Glomerular visceral epithelial cell (primary cell): ENCODE measurements around the gene TRIM66.

Experiments
- DNase-seq: peaks from one replicate; pipeline ENCODE4 v3.0.0-alpha.2; 2016; ENCODE audit errors: extremely low spot score

Gene TRIM66

DNA sequence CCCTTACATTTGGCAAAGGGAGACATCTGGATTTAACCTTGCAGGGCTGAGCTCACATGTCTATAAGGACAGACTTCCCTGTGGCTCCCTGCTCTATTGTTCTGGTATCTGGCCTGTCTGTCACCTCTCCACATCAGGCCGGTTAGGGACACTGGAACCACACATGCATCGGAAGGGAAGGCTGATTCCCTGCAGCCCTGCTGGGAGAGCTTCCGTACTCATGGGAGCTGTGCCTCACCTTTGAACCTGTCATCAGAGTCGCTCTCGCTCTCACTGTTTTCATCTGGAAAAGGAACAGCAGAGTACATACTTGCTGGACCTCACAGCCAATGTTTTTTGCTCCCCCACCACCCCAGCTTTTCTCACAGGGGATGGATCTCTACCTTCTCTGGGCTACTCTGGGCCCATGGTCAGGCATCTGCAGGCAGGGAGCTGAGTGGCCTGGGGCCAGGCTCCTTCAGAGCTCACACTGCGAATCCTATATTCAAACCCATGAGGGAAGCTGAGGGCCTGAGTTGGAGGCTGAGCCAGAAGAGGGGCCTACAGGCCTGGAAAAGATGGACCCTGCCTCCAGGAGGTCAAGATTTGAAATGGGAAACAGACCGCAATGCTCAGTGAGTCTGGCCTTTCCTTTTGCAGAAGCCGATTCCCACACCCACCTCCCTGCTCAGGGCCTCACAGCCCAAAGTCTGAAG, 31.4 kb upstream of the TRIM66 start:
- DNase-seq: no peak

- no peak for DNase-seq
These were observed 30.0 kb upstream of the TRIM66 start for GRCh38 chr11:8712506-8712905.

- no peak for DNase-seq
These were observed 29.5 kb upstream of the TRIM66 start for GRCh38 chr11:8711895-8712442.

DNA sequence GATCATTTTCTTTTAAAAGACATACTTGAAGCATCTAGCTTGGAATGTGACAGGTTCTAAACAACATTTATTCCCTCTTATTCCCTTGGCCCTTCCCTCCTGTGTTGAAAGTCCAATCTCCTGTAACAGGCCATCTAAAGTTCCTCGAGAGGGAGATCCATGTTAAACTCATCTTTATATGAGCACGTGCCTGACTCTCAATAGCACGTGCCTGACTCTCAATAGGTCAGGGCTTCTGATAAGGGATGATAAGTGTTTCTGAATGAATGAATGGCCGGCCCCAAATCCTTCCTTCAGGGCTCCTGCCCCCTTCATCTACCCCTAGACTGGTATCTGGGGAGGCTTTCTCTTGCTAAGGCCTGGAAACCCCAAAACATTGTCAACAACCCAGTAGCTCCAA, 27.3 kb upstream of the TRIM66 start:
- no peak for DNase-seq

DNA sequence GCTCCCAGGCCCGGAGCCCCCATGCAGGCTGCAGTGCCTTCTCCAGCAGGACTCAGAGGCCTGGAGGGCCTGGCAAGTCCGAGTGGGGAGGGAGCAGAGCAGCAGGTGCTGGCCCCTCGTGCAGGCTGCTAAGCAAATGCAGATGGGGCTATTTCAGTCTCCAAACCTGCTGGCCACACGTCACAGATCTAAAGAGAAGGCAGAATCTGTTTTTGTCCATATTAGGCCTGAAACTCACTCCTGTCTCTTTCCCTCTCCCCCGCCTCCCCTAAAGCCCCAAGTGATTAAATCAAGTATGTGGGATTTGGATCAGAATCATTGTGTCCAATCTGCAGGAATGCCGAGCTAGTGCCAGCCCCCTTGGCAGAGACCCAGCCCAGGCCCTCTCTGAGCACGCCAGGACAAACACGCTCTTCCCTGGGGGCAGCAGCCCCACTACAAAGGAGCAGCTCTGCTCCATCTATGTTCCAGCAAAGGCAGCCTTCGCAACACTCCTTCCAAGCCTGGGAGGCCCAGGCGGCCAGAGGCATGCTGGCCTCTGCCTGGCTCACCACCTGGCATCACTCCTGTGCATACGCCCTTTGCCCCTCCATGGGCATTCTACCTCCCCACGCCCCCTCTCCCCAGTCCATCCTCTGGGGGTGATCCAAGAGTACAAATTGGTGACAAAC, 26.7 kb upstream of the TRIM66 start:
- no peak for DNase-seq

- no peak for DNase-seq
These were observed 25.2 kb upstream of the TRIM66 start for GRCh38 chr11:8707541-8708191.

DNA sequence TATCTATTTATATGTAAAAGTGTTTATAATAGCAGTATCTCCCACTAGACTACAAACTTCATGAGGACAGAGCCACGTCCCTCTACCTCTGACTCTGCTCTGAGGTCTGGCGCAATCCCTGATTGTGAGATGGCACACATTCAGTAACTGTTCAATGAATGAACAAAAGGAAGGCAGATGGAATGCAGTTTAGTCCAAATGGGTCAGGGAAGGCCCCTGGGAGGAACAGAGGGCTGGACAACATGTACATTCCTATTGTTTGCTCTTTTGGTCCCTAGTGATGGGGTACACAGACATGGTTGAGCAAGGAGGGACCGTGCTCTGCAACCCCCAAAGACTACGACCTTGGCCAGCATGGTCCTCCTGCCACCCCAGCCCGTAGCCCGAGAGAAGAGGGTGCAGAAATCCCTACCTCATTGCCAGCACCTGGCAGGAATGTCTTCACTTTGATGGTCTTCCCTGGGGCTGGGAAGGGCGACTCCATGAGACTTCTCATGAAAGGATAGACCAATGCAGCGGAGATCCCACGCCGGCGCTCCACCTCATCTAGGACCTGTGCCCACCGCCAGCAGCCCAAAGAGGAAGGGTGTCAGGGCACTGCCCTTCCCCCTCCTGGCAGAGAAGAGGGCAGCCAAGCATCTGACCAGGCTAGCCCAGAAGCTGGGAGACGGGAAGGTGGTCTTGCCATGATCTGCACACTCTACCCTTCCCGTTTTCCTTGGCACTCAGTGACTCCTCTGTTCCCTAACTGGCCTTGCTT, 24.4 kb upstream of the TRIM66 start:
- no peak for DNase-seq

DNA sequence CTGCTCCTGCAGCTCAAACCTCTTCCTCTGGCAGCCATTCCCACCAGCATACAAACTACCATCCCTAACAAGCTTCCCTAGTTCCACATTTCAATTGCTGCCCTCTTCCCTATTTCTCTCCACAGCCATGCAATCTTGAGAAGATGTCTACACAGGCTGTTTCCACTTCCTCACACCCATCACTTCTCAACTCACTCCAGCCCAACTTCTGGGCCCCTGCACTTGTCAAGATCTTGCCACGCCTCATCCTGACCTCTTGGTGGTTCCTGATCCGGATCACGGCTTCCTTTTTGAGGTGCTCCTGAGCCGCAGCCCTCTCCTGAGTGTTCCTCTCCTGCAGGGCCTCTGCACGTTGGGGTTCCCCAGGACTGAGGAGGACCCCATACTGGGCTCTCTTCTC, 22.7 kb upstream of the TRIM66 start:
- no peak for DNase-seq

- no peak for DNase-seq
These were observed 21.7 kb upstream of the TRIM66 start for GRCh38 chr11:8704136-8704535.

- DNase-seq: no peak
These were observed 20.1 kb upstream of the TRIM66 start for GRCh38 chr11:8702598-8702915.

DNA sequence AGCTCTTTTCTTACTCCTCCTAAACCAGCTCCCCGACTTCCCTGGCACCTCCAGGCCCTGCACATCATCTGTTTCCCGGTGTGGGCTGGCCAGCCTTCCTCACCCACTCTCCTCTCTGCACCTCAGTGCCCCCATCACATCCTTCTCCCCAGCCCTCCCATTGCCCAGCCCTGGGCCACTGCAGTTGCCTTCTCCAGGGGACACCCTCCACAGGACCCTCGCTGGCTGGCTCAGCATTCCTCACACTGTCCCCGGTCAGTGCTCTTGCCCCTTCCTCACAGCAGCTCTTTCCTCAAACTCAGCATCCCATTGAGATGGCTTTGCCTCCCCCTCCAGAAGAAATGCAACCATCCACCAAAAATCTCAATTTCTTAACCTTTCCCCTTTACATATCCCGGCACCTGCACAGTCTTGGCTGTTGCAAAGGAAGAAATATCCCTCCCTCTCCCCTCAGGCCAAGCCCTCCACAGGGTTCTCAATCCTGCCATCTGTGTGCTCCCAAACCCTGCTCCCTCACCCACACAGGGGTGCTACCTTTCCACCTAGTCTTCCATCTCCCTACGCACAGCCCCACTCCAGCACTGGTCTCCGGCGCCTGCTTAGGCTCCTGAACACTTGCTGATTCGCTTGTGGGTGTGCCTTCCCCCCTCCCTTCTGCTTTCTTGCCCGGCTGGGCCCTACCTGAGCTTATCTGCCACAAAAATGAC, 19.6 kb upstream of the TRIM66 start:
- DNase-seq: no peak

DNA sequence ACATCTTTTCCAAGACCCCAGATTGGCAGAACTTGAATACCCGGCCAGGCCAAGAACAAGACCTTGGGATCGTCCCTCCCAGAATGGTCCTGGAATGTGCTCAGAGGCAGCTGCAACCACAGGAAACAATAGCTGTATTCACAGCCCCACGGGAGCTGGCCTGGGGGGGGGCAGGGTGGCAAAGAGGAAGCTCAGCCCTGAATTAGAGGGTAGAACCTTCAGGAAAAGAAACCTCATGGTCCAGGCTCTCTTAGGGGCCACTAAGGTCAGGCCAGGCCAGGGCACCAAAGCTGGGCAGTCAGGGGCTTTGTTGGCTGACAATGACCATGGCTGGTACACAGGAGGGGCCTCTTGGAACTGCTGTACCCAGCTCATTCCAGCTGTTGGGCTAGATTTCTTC, 17.4 kb upstream of the TRIM66 start:
- peak; percentile 62 for DNase-seq

- peak; percentile 33 for DNase-seq
These were observed 16.5 kb upstream of the TRIM66 start for GRCh38 chr11:8698917-8699441.

- no peak for DNase-seq
These were observed 15.9 kb upstream of the TRIM66 start for GRCh38 chr11:8698379-8698851.

GRCh38 chr11:8697054-8697453, 14.6 kb upstream of the TRIM66 start:
- DNase-seq: no peak

DNA sequence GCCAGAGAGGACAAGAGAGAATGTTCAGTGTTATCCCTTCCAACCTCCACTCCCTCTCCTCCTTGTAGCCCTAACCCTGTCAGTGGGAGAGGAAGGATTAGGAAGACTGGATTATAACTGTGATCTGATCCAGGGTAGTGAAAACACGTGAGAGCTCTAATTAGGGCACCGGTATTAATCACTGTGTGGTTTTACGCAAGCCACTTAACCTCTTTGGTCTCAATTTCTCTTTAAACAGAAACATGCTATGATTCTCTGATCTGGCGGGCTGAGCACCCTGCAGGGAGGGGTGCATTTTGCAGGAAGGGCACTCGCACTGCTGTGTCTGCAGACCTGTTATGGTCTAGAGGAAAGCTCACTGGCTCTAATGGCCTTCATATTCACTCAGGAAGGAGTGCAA, 11.7 kb upstream of the TRIM66 start:
- no peak for DNase-seq

DNA sequence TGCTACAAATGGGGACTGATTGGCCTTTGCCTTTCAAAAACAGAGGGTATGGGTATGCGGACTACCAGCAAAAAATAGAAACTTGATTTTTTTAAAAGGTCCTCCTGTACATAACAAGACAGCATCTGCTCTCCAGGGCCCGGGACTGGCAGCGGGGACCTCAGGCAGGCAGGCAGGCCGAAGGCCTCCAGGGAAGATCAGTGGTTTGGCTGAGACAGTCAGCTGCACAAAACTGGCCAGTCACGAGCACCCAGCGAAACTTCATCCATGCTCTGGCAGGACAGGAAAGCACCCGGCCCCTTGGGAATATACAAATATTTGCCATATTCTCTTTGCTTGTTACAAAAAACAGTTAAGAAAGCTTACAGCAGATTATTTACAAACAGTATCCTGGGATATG, 11.1 kb upstream of the TRIM66 start:
- no peak for DNase-seq

DNA sequence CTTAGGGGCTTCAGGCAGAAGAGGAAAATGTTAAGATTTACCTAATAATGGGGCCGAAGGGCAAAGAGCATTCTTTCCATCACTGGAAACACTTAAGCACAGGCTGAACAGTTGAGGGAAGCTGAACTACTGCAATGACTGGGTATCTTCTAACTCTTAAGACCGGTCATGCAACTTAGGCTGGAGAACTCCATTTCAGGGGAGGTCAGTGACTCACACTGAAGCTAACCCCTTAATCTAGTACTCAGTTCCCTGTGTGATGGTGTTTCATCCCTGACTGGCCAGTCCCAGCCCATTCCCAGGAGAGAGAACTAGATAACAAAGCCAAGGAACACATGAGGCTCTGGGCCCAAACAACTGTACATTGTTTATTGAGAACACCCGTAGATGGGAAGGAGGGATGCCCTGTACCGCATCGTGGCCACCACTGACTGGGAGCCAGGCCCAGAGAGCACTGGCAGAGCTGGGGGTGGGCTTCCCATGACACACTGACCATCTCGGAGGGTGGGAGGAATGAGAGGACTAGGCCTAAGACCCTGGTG, 10.6 kb upstream of the TRIM66 start:
- no peak for DNase-seq

DNA sequence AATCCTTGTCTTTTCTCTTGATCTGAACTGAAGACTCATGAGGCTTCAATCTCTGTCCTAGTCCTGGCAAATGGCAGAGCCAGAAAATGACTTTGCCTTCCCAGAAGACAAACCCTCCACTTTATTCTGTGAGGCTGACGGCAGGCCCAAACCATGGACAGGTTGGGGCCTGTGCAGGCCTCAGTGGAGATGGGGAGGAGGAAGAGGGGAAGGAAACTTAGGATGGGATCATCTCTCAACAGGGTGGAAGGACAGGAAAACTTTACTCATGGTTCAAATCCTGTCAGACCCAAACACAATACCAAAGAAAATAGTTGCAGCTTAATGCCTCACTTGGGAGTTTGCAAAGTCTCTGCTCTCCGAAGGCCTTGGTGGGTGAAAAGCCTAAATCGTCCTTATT, 10.0 kb upstream of the TRIM66 start:
- DNase-seq: no peak

- no peak for DNase-seq
These were observed 9.1 kb upstream of the TRIM66 start for GRCh38 chr11:8691601-8692000.
